DND-41 (cell line): ENCODE results near the gene SLK.

Experiments used
- EZH2 ChIP-seq: IDR thresholded peaks from 3 replicates; pipeline ENCODE4 v1.6.1; 2012; ENCODE audit warnings: borderline replicate concordance, low read depth, mild to moderate bottlenecking, moderate library complexity, low read length, inconsistent platforms; ENCODE audit not compliant: severe bottlenecking
- TF ChIP-seq, protein P1 (sequence below): IDR thresholded peaks from 2 replicates; pipeline ENCODE4 v1.5.1; 2012; ENCODE audit warnings: borderline replicate concordance, low read length, moderate library complexity, mild to moderate bottlenecking; ENCODE audit not compliant: poor library complexity, severe bottlenecking; ENCODE audit errors: extremely low read depth

GRCh38 chr10:103942866-103943265 lies 24.1 kb upstream of the SLK start:
- TF ChIP-seq, protein P1, sequence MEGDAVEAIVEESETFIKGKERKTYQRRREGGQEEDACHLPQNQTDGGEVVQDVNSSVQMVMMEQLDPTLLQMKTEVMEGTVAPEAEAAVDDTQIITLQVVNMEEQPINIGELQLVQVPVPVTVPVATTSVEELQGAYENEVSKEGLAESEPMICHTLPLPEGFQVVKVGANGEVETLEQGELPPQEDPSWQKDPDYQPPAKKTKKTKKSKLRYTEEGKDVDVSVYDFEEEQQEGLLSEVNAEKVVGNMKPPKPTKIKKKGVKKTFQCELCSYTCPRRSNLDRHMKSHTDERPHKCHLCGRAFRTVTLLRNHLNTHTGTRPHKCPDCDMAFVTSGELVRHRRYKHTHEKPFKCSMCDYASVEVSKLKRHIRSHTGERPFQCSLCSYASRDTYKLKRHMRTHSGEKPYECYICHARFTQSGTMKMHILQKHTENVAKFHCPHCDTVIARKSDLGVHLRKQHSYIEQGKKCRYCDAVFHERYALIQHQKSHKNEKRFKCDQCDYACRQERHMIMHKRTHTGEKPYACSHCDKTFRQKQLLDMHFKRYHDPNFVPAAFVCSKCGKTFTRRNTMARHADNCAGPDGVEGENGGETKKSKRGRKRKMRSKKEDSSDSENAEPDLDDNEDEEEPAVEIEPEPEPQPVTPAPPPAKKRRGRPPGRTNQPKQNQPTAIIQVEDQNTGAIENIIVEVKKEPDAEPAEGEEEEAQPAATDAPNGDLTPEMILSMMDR: no peak
- no peak for TF ChIP-seq EZH2
